Suppressor macrophage treated with lipopolysaccharide for 1 hour (primary cell): Measurements from ENCODE around the gene FNDC10.

Source experiments
- DNase-seq, 3 donors: peaks; one replicate each; pipeline ENCODE4 v3.0.0-alpha.2; 2020 to 2022

FNDC10 gene

DNA sequence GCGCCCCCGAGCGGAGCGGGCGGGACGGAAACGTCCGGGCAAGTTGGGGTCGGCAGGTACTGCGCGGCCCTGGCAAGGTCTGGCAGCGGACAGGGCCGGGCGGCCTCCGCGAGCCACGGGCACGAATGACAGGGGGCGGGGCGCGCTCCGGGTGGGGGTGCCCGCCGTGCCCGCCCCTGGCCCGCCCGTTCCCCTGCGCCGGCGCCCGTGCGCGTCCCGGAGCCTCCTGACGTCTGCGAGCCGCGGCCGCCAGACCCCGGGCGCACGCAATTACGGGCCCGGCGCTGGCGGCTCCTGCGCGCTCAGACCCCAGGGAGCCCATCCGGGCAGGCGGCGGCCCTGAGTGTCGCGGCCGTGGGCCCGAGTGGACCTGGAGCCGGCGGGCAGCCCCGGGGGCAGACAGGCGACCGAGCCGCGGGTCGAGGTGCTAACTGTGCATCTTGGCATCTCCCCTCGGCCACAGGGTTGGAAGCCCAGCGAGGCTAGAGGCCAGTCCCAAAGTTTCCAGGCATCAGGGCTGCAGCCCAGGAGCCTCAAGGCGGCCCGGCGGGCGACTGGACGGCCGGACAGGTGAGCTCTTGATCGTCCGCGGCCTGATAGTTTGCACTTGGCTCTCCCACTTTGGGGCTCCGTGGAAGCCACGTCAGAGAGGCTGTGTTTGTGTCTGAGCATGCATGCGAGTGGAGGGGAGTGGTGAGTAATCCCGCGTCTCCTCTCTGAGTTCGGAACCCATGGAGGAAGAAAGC, 16.3 kb upstream of the FNDC10 start:
- peak; percentile 49 to 78 (median 51) for DNase-seq

GRCh38 chr1:1615256-1616044, 15.5 kb upstream of the FNDC10 start, which contains the start of gene MIB2:
Gene MIB2, plus strand, starts transcription at chr1:1615500. Its CDS starts 7,953 bp downstream, at chr1:1623453.
- peak; percentile 98 to 99 (median 99) for DNase-seq

GRCh38 chr1:1614954-1615255, 15.0 kb upstream of the FNDC10 start:
- no peak for DNase-seq

DNA sequence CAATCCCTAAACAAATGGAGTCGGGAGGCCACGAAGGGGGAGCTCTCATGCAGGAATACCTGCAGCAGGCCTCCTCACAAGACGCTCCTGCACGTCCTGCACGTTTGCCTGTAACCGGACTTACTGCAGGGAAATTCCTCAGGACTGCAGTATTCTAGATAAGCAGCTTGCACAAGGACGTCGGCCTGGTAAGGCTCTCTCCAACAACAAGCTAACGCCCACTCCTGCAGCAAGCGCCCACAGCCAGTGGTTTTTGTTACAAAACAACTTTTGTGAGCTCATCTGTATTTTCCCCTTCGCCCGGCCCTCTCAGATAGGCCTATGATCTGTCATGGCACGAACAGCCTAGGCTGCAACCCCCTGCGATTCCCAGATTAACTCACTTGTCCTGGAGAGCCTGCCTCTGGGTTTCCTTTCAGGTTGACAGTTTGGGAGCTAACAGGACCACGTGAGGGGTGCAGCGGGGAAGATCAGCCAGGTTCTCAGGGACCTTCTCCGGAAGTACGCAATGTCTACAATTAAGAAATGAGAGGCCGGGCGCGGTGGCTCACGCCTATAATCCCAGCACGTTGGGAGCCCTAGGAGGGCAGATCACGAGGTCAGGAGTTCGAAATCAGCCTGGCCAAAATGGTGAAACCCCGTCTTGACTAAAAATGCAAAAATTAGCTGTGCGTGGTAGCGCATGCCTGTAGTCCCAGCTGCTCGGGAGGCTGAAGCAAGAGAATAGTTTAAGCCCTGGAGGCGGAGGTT, 14.4 kb upstream of the FNDC10 start:
- DNase-seq, result peak; percentile 92 to 98 (median 95)

DNA sequence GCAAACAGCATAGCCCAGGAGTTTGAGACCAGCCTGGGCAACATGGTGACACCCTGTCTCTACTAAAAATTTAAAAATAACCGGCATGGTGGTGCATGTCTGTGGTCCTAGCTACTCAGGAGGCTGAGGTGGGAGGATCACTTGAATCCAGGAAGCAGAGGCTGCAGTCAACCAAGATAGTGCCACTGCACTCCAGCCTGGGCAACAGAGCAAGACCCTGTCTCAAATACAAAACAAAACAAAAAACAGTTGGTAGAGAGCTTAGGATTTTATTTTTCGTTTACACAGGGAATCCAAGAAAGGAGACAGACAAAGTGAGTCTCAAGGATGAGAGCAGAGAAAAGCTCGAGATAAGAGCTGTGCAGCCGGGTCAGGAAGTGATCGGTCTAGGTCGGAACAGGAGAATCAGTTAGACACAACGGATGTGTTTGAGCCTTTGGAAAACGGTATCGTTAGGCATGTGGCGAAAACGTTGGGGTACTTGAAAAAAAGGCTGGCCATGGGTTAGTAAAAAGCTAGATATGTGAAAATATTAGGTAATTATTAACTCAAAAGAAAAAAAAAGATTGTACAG, 13.7 kb upstream of the FNDC10 start:
- no peak for DNase-seq

- no peak for DNase-seq
These were observed 12.1 kb upstream of the FNDC10 start for GRCh38 chr1:1612104-1612400.

DNA sequence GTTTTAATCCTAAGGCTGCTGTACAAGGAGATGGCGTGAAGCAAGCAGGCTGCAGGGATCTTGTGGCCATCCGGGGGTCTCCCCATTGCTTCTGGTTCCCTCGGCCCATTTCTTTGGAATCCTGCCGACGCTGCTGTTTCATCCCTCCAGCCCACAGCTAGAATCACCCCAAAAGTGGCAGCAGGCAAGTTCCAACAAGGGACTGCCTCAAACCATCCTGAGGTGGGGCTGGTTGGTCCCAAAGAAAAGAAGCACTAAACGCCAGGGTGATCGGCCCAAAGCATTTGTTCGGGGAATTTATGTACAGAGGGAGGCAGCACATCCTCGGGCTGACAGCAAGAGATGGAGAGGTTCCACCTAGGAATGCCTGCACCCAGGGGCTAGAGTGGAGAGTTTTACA, 10.9 kb upstream of the FNDC10 start:
- DNase-seq, result no peak

- no peak for DNase-seq
These were observed 10.0 kb upstream of the FNDC10 start for GRCh38 chr1:1609822-1610485.

- no peak for DNase-seq
These were observed 6.3 kb upstream of the FNDC10 start for GRCh38 chr1:1606232-1606631.

GRCh38 chr1:1605724-1606123, 5.8 kb upstream of the FNDC10 start:
- no peak for DNase-seq

DNA sequence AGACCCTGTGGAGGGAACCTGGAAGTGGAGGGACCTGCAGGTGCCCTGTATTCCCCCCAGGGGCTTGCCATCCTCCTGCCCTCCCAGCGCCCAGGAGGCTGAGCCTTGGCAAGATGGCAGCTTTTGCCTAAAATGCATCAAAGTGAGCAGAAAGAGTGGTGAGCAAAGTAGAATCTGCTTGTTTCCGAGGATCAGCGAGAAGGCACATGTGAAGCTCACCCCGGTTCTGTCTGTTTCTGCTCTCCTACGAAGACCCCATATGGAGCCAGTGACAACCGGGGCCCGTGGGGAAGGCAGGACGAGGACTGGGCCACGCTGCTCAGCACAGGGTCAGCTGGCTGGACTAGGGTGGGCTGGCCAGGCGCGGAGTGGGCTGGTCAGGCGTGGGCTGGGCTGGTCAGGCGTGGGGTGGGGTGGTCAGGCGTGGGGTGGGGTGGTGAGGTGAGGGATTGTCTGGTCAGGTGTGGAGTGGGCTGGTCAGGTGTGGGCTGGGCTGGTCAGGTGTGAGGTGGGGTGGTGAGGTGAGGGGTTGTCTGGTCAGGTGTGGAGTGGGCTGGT, 5.2 kb upstream of the FNDC10 start:
- no peak for DNase-seq

DNA sequence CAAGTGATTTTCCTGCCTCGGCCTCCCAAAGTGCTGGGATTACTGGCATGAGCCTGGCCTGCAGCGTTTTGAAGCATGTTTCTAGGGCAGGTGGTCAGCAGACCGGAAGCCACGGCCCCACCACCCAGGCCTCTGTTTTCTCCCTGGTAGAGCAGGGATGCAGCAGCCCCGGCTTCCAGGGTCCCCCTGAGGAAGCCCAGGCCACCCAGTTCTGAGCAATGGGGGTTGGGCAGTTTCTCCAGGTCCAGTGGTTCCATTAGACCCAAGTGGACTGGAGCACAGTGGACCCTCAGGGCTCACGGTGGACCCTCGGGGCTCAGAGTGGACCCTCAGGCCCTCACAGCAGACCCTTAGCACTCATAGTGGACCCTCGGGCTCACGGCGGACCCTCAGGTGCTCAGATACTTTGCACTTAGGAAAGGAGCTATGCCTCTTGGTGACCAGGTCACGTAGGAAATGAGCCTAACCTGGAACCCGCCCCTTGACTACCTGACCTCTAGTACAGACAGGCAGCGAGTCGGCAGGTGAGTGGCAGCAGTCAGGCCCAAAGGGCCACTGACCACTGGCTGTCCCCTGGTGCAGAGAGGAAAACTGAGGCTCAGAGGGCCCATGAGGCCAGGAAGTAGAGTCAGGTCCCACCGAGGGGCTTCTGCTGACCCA, 4.6 kb upstream of the FNDC10 start:
- no peak for DNase-seq

- DNase-seq, result no peak
These were observed 3.9 kb upstream of the FNDC10 start for GRCh38 chr1:1603671-1604373.

DNA sequence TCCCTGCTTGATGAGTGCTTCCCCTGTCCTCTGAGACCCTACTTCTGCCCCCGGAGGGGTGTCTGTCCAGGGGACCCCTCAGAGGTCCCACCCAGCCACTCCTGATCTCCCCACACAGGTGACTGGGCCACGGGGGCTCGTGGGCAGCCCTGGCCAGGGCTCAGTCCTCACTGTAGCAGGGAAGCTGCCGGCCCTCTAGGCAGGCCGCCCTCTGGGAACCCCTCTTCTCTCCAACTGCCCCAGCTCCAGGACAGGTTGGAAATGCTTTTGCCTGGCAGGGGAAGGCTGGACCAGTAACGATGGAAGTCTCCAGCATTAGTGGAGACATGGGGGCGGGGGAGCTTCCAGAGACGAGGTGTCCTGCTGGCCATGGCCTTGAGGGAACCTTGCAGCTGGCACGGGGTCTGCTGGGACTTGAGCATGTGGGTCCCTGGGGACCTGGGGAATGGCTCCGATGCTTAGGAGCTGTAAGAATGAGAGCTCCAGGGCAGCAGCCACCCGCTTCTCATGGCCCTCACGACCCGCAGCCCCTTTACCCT, 3.1 kb upstream of the FNDC10 start:
- no peak for DNase-seq

- no peak for DNase-seq
These were observed 2.5 kb upstream of the FNDC10 start for GRCh38 chr1:1602304-1602967.

DNA sequence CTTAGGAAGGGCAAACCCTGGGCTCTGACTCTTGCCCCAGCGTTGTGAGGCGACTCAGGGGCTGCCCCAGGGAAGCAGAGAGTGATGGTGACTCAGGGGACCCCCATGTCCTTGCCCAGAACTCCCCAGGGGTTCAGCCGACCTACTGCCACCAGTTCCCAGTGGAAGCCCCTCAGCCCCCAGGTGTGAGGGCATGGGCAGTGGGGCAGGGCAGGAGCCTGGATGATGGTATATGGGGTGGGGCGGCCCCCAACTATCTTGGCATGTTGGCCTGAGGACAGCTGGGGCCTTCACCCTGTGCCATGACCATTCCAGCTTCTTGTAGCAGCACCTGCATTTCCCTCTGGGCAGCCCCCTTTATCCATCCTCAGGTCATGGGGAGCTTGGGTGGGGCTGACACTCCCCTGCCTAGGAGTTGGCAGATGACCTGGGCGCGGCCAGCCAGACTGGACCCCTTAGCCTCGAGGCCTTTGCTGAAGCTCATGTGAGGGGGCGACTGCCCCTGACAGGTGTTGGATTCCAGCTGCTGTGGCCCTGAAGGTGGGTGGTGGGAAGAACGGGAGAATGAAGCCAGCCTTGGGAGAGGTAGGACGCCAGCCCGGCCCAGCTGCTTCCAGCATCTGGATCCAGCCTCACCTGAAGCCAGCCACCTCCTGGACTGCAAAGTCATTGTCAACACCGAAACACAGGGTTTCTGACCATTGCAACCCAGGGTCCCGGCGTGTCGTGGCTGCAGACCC, 1.8 kb upstream of the FNDC10 start:
- no peak for DNase-seq

DNA sequence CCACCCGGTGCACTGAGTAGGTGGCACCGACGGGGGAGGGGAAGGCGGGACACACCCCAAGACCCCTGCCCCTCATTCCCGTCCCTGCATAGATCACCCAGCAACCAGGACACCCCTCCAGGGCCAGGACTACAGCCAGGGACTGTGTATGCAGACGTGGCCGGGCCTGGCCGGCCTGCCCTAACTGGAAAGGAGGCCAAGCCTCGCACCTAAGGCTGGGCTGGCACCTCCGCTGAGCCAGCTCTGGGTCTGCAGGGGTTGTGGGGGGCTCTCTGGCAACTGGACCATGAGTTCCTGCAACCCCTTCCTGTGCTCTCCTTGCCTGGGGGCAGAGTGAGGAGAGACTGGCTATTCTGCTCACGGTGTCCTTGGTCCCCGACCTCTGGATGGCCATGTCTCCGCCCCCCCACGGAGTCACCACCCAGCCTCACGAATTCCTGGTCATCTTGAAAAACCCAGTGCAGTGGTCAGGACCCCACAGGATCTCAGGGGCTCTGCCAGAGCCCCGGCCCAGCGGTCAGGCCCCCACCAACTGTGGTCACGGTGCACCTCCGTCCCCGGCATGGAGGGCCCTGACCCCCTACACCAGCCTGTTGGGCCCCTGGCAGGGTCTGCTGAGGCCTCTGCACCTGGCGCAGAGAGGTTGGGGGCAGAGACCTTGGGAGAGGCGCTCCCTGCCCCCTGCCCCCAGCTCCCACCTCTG, 1.1 kb upstream of the FNDC10 start:
- DNase-seq, result no peak

GRCh38 chr1:1599030-1599934, 653 bp downstream of the FNDC10 start:
- peak; percentile 39 to 77 (median 59) for DNase-seq
